WTC11 (cell line): ENCODE data around the gene SLC31A1. TPM values are rescaled to one million over a fixed set of nuclear protein-coding genes. Genes with fewer than 3 reads are reported as not detected.

Source experiments
- ATAC-seq: fragments of 200-7000 bp; cut with Tn5 transposase; 2 replicates; pipeline ENCODE4 v1.10.0; 2021; ENCODE audit warnings: mild to moderate bottlenecking, moderate library complexity
- CTCF ChIA-PET: fragments of 300-600 bp; sonication (Branson Sonifier 250); formaldehyde crosslinking; loops from one replicate; lab custom pipeline; 2021; ENCODE audit warnings: antibody characterized with exemption; lab: Charles Lee
- POLR2A ChIA-PET: fragments of 350-600 bp; sonication (Branson Sonifier 250); formaldehyde crosslinking; loops from one replicate; lab custom pipeline; 2021; ENCODE audit warnings: antibody characterized with exemption; lab: Charles Lee
- DNase-seq: peaks from one replicate; pipeline ENCODE4 v3.0.0; 2021; ENCODE audit warnings: low spot score
- H3K27ac Mint-ChIP-seq: 2 replicates; pipeline ENCODE4 v1.8.0; 2021; ENCODE audit warnings: mixed read lengths
- H3K27me3 Mint-ChIP-seq: 2 replicates; pipeline ENCODE4 v1.8.0; 2021; ENCODE audit warnings: low read depth, mild to moderate bottlenecking, moderate library complexity, mixed read lengths
- H3K36me3 Mint-ChIP-seq: 2 replicates; pipeline ENCODE4 v1.8.0; 2021; ENCODE audit warnings: mixed read lengths
- H3K4me1 Mint-ChIP-seq: 2 replicates; pipeline ENCODE4 v1.8.0; 2022; ENCODE audit warnings: mixed read lengths
- H3K4me3 Mint-ChIP-seq: 2 replicates; pipeline ENCODE4 v1.8.0; 2021; ENCODE audit warnings: mild to moderate bottlenecking, moderate library complexity, mixed read lengths
- H3K9me3 Mint-ChIP-seq: 2 replicates; pipeline ENCODE4 v1.8.0; 2021; ENCODE audit warnings: mixed read lengths
- CREB1 ChIP-seq: sonication (generic); formaldehyde crosslinking; IDR thresholded peaks from 2 replicates; pipeline ENCODE4 v1.8.0; 2023; ENCODE audit warnings: mild to moderate bottlenecking, missing genetic modification reagents
- E2F4 ChIP-seq: sonication (generic); formaldehyde crosslinking; IDR thresholded peaks from 2 replicates; pipeline ENCODE4 v1.8.1; 2022; ENCODE audit warnings: low read depth, mild to moderate bottlenecking, moderate library complexity, missing genetic modification reagents, borderline replicate concordance
- EMX1 ChIP-seq: fragments of 250-450 bp; sonication (Bioruptor Pico); IDR thresholded peaks from 2 replicates; pipeline ENCODE4 v1.8.0; 2021; ENCODE audit warnings: mild to moderate bottlenecking
- FOXK1 ChIP-seq: sonication (generic); formaldehyde crosslinking; IDR thresholded peaks from 2 replicates; pipeline ENCODE4 v1.8.0; 2022; ENCODE audit warnings: mild to moderate bottlenecking, moderate library complexity, missing genetic modification reagents
- JUN ChIP-seq: sonication (generic); formaldehyde crosslinking; IDR thresholded peaks from 2 replicates; pipeline ENCODE4 v1.8.0; 2023; ENCODE audit warnings: mild to moderate bottlenecking, missing genetic modification reagents
- RELA ChIP-seq: sonication (generic); formaldehyde crosslinking; IDR thresholded peaks from 2 replicates; pipeline ENCODE4 v1.8.1; 2022; ENCODE audit warnings: missing genetic modification reagents, mild to moderate bottlenecking, borderline replicate concordance
- SMAD3 ChIP-seq: sonication (generic); formaldehyde crosslinking; IDR thresholded peaks from 2 replicates; pipeline ENCODE4 v1.8.0; 2022; ENCODE audit warnings: missing genetic modification reagents, mild to moderate bottlenecking, borderline replicate concordance
- TCF7 ChIP-seq: sonication (generic); formaldehyde crosslinking; IDR thresholded peaks from 2 replicates; pipeline ENCODE4 v1.8.0; 2022; ENCODE audit warnings: mild to moderate bottlenecking, low read depth, missing genetic modification reagents, moderate library complexity
- USF2 ChIP-seq: sonication (generic); formaldehyde crosslinking; IDR thresholded peaks from 2 replicates; pipeline ENCODE4 v1.8.1; 2023; ENCODE audit warnings: mild to moderate bottlenecking, missing genetic modification reagents, moderate library complexity
- ZBTB21 ChIP-seq: sonication (generic); formaldehyde crosslinking; IDR thresholded peaks from 2 replicates; pipeline ENCODE4 v1.8.1; 2023; ENCODE audit warnings: mild to moderate bottlenecking, missing genetic modification reagents, borderline replicate concordance
- ZNF263 ChIP-seq: sonication (generic); formaldehyde crosslinking; IDR thresholded peaks from 2 replicates; pipeline ENCODE4 v1.8.1; 2022; ENCODE audit warnings: low read depth, mild to moderate bottlenecking, moderate library complexity, missing genetic modification reagents
- ZNF532 ChIP-seq: fragments of 250-450 bp; sonication (Bioruptor Pico); IDR thresholded peaks from 2 replicates; pipeline ENCODE4 v1.9.0; 2021; ENCODE audit warnings: mild to moderate bottlenecking, borderline replicate concordance
- ZNF671 ChIP-seq: fragments of 250-450 bp; sonication (Bioruptor Pico); IDR thresholded peaks from 2 replicates; pipeline ENCODE4 v1.8.0; 2021; ENCODE audit warnings: mild to moderate bottlenecking
- total RNA-seq: library from RNA; stranded (reverse); gene quantifications from 3 replicates; pipeline ENCODE4 v1.2.3, GENCODE V29; 2021
- TF ChIP-seq, protein P1 (sequence below): sonication (generic); formaldehyde crosslinking; IDR thresholded peaks from 2 replicates; pipeline ENCODE4 v1.8.0; 2022; ENCODE audit warnings: mild to moderate bottlenecking, missing genetic modification reagents
- TF ChIP-seq, protein P2 (sequence below): sonication (generic); formaldehyde crosslinking; IDR thresholded peaks from 2 replicates; pipeline ENCODE4 v1.8.1; 2023; ENCODE audit warnings: mild to moderate bottlenecking, moderate library complexity, missing genetic modification reagents

Gene SLC31A1
- total RNA-seq, 1 experiment from 2014 or later, result 43.9 TPM

DNA sequence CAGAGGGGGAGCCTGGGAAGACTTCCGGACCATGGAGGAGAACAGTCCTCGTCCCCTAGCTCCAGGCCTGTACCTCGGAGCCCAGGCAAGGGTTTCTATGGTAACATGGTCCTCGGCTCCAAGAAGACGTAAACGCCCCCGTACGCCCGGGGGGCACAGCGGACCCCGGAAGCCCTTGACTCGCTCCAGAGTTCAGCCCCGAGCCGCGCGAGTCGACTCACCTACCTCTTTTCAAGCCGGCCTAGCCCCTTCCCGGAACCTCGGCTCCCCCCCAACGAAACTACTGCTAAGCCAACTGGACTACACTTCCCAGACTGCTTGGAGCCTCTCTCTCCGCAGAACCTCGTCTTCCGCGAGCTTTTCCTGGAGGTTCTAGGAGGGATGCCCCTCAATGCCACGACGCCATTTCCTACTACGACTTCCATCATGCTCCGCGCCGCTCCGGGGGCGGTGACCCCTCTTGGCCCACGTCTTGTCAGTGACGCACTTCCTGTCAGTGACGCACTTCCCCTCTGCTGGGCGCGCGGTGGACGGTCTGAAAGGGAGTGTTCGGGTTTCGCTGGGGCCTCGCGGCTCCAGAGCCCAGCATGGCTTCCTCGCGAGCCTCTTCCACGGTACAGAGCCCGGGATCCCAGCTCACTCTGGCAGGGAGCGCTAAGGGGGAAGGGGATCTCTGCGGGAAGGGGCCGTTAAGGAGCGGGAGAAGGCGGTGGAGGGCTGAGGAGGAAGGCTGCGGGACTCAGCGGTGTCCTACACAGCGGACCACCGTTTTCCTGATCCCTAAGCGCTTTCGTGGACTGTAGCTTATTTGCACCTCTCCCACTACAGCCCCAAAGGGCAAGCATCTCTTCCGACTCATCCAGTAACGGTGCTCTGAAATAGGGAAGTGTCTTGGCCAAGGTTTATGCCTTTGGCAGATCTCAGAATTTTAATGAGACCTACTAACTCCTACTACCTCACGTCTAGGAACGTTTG lies 54.1 kb downstream of the SLC31A1 start, which contains the start of the genes CDC26 and PRPF4 (continued):
- TF ChIP-seq, protein P1, sequence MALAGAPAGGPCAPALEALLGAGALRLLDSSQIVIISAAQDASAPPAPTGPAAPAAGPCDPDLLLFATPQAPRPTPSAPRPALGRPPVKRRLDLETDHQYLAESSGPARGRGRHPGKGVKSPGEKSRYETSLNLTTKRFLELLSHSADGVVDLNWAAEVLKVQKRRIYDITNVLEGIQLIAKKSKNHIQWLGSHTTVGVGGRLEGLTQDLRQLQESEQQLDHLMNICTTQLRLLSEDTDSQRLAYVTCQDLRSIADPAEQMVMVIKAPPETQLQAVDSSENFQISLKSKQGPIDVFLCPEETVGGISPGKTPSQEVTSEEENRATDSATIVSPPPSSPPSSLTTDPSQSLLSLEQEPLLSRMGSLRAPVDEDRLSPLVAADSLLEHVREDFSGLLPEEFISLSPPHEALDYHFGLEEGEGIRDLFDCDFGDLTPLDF (CRISPR knock-in tag), result no peak
- TF ChIP-seq USF2 (CRISPR knock-in tag), result no peak
- peak; percentile 61; the same call in 1 of the 2 replicates for TF ChIP-seq JUN (CRISPR knock-in tag)
- TF ChIP-seq CREB1 (CRISPR knock-in tag), result peak; percentile 56; the same call in 1 of the 2 replicates
- peak; percentile 11; the same call in 1 of the 2 replicates for TF ChIP-seq FOXK1 (CRISPR knock-in tag)
- TF ChIP-seq EMX1 (CRISPR knock-in tag), result no peak
- TF ChIP-seq SMAD3 (CRISPR knock-in tag), result no peak; the same call in 1 of the 2 replicates
- TF ChIP-seq ZBTB21 (CRISPR knock-in tag), result peak; percentile 89; the same call in 1 of the 2 replicates
- no peak for TF ChIP-seq ZNF532 (CRISPR knock-in tag)
- TF ChIP-seq ZNF263, result no peak
- no peak for TF ChIP-seq E2F4 (CRISPR knock-in tag)
- TF ChIP-seq RELA (CRISPR knock-in tag), result no peak
- TF ChIP-seq, protein P2, sequence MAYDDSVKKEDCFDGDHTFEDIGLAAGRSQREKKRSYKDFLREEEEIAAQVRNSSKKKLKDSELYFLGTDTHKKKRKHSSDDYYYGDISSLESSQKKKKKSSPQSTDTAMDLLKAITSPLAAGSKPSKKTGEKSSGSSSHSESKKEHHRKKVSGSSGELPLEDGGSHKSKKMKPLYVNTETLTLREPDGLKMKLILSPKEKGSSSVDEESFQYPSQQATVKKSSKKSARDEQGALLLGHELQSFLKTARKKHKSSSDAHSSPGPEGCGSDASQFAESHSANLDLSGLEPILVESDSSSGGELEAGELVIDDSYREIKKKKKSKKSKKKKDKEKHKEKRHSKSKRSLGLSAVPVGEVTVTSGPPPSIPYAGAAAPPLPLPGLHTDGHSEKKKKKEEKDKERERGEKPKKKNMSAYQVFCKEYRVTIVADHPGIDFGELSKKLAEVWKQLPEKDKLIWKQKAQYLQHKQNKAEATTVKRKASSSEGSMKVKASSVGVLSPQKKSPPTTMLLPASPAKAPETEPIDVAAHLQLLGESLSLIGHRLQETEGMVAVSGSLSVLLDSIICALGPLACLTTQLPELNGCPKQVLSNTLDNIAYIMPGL (CRISPR knock-in tag), result 0 out of 2 replicates have a peak, but pooled peaks have one; percentile 23
- TF ChIP-seq TCF7 (CRISPR knock-in tag), result no peak

- H3K36me3 Mint-ChIP-seq, result peaks cover 58% of the 10 kb centered on the region
- no peak for TF ChIP-seq ZNF671 (CRISPR knock-in tag)
- DNase-seq, result no peak
- H3K4me1 Mint-ChIP-seq, result peaks cover 7% of the 10 kb centered on the region
- no peak overlapping the region for H3K4me3 Mint-ChIP-seq
- POLR2A ChIA-PET, result no interaction called here
- CTCF ChIA-PET, result no interaction called here
- H3K9me3 Mint-ChIP-seq, result no peaks in the 10 kb centered on the region
- H3K27ac Mint-ChIP-seq, result no peak overlapping the region
- ATAC-seq, result no peak
- no peaks in the 10 kb centered on the region for H3K27me3 Mint-ChIP-seq
These were observed 57.5 kb downstream of the SLC31A1 start for GRCh38 chr9:113278840-113279239.
